Skeletal muscle cell (primary cell): Measurements from ENCODE around the gene MEIOB.
"Not testable (repeated sequence)": the region's sequence is repeated elsewhere in the genome, so short reads cannot be mapped to it uniquely, and the experiment has no call there.

ENCODE experiments used
- DNase-seq: peaks from one replicate; pipeline ENCODE4 v3.0.0-alpha.2; 2010; ENCODE audit warnings: low read depth
- H3K4me3 ChIP-seq: 2 replicates; pipeline ENCODE4 v1.5.1; 2011; ENCODE audit warnings: low read depth, mild to moderate bottlenecking, control low read depth, low read length, moderate library complexity

Gene MEIOB, protein sequence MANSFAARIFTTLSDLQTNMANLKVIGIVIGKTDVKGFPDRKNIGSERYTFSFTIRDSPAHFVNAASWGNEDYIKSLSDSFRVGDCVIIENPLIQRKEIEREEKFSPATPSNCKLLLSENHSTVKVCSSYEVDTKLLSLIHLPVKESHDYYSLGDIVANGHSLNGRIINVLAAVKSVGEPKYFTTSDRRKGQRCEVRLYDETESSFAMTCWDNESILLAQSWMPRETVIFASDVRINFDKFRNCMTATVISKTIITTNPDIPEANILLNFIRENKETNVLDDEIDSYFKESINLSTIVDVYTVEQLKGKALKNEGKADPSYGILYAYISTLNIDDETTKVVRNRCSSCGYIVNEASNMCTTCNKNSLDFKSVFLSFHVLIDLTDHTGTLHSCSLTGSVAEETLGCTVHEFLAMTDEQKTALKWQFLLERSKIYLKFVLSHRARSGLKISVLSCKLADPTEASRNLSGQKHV

DNA sequence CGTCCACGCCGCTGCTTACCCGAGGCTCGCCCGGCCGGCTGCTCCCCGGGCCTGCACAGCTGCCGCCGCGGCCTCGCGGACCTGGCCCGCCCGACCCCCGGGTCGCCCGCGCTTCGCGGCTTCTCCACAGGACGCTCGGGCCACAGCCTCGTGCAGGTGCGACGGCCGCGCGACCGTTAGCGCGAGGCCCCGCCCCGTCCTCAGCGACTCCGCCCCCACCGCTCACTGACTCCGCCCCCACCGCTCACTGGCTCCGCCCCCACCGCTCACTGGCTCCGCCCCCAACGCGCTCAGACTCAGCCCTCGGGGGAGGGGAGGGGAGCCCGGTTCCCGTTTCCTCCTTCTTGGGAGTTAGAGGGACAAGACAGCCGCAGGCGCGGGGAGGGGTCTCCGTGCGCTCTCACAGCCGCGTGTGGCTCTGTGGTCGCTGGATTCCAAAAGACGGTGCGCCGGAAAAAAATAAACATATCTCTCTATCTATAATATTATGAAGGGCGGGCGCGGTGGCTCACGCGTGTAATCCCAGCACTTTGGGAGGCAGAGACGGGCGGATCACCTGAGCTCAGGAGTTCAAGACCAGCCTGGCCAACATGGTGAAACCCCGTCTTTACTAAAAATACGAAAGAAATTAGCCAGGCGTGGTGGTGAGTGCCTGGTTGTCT lies at the start of gene MEIOB:
Gene MEIOB (minus strand): TSS at position 191 of the 662 bp plus-strand sequence. CDS start 3,989 bp downstream, outside the sequence.
- peak within 1 kb of the TSS; percentile 32 for H3K4me3 ChIP-seq
- no peak for DNase-seq

DNA sequence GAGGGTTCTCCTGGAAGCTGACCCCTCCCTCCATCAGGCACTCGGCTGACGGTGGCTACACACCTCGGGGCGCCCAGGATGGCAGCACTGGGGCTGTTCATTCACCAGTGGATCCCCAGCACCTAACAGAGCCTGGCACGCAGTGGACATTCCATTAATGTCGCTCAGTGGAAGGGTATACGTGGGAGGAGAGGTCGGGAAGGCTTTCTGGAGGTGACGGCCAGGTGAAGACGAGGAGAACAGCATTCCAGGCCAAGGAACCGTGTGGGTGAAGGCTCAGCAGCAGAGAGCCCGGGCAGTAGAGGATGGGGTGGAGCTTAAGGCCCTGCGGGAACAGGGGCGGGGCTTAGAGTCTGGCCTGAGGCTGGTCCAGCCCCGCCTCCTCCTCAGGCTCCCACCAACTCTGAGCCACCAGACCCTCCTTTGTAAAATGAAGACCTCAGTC lies 48.8 kb upstream of the MEIOB start:
- no peak for DNase-seq
- no peak overlapping the region for H3K4me3 ChIP-seq

GRCh38 chr16:1920122-1920521 lies 48.2 kb upstream of the MEIOB start:
- not testable (repeated sequence) for H3K4me3 ChIP-seq, DNase-seq

GRCh38 chr16:1919327-1919998 lies 47.5 kb upstream of the MEIOB start:
- no peak overlapping the region for H3K4me3 ChIP-seq
- no peak for DNase-seq

DNA sequence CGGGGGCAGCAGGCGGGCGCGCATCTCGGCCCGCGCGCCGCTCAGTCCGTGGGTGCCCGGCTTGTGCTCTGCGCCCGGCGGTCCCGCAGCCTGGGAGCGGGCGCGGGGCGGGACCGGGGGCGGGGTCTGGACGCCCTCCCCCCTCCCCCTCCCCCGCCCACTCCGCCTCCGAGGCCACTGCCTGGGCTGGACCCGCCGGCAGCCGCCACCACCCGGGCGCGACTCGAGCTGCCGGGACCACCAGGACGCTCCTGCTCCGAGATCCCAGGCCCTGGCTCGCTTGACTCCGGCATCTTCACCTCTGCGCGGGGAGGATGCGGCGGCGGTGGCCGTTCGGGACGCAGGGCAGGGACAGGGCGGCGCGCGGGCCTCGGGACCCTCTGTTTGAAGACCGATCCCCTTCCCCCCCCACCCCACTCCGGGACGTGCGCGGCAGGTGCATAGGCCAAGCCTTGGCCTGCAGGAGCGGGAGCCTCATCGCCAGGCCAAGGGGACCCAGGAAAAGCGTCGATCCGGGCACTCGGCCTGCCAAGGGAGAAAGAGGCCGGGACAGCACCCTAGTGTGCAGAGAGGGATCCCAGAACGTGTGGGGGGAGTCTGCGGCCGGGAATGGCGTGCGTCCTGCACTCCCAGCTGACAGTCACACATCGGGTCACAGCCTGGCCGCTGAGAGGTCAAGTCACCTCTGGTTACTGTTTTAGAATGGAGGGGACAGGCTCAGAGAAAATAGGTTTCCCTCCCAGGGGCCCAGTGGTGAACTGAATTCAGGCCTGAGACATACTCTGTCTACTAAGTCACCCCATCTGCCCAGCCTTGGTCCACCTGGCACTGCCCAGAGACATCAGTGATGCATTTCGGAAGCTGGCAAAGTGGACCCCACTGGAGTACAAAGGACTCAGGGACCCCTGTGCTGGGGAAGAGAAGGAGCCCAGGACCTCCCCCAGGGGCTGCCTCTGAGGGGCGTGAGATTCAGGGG lies 46.7 kb upstream of the MEIOB start, which contains the start of gene HS3ST6:
Gene HS3ST6 (minus strand): TSS at position 65 of the 976 bp plus-strand sequence. CDS start 92 bp downstream, outside the sequence.
- DNase-seq = no peak
- no peak within 1 kb of the TSS for H3K4me3 ChIP-seq

DNA sequence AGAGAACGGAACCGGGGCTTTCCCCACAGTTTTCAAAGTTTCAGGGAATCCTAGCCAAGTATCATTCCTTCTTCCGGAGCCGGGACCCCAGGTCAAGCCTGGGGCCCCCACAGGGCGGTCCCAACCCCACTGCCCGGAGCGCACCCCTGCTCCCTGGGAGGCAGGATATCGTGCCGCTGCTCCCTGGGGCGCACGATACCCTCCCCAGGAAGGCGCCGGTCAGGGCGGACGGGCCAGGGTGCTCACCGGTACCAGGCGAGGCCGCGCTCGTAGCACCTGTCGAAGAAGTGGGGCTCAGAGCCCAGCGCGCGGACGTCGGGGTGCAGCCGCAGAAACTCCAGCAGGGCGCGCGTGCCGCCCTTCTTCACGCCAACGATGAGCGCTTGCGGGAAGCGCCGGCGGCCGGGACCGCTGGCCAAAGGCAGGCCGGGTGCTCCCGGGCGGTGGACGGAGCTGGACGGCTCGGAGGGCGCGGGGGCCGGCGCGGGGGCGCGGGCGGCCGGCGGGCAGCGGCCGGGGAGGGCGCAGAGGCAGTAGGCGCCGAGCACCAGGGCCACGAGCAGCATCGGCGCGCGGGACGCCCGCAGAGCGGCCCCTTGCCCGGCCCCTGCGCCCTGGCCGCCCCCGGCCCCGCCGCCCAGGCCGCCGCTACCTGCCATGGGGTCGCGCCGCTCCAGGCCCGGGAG lies 45.8 kb upstream of the MEIOB start:
- H3K4me3 ChIP-seq = no peak overlapping the region
- DNase-seq = no peak

DNA sequence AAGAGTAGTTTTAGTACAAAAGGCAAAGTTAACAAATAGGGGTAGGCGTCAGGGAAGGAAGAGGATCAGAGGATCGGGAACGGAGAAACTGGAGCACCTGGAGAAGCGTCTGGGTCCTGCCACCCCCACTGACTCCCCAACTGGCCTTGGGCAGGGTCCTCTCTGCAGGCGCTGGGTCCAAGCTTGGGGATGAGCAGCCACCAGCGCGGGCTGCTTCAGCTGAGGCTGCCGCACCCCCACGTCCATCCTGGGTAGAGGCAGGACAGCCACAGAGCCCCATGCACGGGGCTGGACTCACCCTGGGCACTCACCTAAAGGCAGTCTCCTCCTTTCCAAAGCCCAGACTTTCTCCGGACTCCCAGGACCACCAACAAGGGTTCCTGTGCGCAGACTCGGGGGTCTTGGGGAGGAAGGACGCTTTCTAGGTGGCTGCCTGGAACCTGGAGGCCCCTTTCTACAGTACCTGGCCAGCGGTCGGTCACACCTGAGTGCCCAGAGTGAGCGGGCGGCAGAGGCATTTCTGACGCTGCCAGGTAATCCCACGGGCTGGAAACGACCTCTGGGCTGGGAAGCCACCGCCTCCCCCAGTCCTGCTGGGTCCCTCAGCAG lies 45.2 kb upstream of the MEIOB start:
- H3K4me3 ChIP-seq = no peak overlapping the region
- DNase-seq = no peak

DNA sequence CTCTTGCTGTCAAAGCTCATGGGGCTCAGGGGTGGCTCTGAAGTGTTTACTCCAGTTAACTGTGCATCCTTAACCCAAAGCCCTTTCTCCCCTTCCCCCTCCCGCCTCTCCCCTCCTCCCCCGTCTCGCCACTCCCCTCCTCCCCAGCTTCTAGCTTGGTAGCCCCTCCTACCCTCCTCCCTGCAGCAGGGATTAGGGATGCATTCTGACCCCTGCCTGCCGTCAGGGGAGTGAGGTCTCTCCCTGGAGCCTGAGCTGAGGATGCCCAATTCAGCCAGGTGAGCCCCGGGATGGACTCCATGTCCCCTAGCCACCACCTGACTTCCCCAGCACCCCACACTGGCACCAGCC lies 44.7 kb upstream of the MEIOB start:
- no peak overlapping the region for H3K4me3 ChIP-seq

DNA sequence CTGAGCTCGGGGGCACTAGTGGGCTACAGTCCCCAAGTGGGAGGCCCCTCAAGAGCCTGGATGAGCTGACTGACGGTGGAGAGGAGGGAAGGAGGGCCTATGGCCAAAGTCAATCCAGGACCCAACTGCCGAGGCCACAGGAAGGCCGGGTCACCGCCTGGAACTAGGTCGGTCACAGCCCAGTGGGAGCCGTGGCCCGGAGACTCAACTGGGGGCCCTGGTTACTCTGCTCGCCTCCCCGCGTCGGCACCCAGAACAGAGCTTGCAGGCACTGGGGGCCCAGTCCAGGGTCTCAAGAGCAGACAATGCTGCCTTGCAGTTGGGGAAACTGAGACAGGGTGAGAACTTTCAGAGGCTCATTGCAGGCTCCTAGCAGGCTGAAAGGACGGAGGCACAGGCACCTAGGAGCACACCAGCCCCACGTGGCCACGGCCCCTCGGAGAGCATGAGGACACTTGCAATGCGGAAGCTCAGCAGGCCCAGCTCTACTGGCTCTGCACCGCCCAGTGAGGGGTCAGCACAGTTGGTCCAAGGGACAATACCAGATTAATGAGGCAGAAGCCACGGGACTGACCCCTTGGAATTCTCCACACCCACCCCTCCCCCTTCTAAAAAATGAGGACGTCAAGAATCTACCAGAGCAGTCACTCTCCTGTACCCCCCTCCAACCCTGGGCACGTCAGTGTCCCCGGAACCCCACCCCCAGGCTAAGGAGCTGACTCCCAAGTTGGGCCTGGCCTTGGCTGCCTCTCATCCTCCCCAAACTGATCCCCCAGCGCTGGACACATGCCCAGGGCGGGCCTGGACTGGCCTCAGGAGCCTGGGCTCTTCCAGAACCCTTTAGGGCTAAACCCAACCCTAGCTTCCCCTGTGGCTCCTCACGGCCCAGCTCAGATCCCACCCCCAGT lies 44.0 kb upstream of the MEIOB start:
- DNase-seq = no peak
- no peak overlapping the region for H3K4me3 ChIP-seq

More for the DNA sequence above, 44.7 kb upstream of the MEIOB start:
- no peak for DNase-seq

GRCh38 chr16:1914988-1915387 lies 43.0 kb upstream of the MEIOB start:
- no peak overlapping the region for H3K4me3 ChIP-seq
- DNase-seq = no peak

DNA sequence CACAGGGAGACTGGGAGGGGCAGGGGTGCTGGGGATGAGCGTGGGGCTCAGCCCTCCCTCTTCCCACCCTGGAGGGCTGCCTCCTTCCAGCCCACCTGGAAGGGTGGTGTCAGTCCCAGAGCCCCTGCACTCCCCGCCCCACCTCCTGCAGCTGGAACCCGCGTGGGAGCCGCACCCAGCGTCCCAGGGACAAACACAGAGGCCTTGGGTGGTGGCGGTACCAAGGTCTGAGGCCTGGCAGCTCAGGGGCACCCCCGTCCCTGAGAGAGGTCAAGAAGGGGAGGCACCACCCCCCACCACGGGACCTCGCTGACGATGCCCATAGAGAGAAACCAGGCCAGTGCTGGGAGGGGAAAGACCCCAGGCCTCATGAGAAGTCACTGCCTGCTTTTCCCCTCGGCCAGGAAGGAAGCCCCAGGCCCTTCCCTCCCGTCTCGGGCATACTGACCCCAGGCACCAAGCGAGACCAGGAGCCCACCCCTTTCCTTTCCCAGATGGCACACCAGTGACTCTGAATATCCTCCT lies 42.2 kb upstream of the MEIOB start:
- no peak for DNase-seq
- H3K4me3 ChIP-seq = no peak overlapping the region

DNA sequence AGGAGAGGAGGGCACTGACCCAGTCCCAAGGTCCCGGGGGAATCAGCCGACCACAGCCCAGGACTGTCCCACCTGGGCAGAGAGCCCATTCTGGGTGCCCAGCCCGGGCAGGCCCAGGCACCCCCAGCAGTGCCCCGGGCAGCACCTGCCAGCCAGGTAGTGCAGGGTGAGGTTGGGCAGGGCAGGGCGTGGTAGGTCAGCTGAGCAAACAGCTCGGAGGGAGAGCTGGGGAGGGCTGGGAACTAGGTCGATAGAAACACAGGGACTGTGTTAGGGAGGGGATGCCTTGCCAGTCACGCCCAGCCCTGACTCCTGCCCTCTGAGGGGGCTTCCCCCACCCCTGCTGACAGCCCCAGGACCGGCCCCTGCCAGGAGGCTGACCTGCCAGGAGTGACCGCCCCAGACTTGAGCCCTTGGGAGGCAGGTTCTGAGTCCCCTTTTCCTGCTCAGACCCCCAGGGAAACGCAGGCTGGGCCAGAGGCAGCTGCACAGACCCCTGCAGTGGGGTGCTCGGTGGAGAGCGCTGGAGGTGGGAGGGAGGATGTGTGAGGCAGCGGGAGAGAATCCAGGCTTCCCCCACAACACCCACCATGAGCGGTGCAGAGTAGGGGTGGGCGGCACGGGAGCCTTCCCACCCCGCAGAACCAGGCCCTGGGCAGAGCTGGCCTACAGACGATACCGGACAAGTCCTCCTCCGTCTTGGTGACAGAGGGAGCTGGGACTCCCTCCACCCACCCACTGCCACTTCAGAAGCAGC lies 41.5 kb upstream of the MEIOB start:
- no peak overlapping the region for H3K4me3 ChIP-seq
- no peak for DNase-seq

DNA sequence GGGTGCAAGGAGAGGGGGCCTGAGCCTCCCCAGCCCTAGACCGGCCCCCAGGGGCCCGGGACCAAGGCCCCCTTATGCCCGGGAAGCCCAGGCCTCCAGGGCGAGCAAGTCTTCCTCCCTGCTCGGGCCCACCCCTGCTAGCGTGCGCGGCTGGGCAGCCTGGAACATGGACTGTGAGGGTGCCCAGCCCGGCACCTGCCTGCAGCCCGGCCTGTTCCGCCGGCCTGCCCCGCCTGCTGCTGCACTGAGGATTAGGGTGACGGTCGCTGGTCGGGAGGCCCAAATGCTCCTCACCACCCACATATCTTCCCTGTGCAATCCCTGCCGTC lies 40.2 kb upstream of the MEIOB start:
- DNase-seq = no peak
- no peak overlapping the region for H3K4me3 ChIP-seq

DNA sequence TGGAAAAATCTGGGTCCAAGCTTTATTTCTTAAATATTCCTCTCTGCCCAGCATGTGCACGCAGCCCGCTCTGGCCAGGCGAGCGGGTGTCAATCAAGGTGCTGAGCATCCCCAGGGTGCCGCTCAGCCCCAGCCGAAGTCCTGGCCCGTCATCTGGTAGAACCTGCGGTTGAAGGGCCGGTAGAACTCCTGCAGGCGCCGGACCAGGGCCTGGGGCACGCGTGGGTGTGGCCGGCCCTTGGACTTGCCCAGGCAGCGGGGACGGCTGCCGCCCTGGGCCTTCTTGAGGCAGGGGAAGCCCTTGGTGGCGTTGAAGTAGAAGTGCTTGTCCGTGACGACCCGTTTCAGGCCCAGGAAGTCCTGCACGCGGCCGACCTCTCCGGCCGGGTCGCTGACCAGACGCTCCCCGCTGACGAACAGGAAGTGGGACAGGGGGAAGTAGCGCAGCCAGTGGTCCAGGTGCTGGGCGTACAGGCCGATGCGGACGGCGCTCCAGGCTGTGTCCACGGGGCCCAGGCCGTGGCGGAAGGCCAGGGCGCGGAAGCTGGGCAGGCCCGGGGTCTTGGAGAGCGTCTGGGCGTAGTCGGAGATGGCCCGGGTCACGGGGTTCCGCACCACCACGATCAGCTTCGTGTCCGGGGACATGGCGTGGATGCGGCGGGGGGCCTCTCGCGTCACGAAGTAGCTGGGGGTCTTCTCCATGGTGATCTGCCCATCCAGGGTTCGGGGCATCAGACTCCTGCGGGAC lies 39.7 kb upstream of the MEIOB start:
- no peak overlapping the region for H3K4me3 ChIP-seq
- DNase-seq = no peak

DNA sequence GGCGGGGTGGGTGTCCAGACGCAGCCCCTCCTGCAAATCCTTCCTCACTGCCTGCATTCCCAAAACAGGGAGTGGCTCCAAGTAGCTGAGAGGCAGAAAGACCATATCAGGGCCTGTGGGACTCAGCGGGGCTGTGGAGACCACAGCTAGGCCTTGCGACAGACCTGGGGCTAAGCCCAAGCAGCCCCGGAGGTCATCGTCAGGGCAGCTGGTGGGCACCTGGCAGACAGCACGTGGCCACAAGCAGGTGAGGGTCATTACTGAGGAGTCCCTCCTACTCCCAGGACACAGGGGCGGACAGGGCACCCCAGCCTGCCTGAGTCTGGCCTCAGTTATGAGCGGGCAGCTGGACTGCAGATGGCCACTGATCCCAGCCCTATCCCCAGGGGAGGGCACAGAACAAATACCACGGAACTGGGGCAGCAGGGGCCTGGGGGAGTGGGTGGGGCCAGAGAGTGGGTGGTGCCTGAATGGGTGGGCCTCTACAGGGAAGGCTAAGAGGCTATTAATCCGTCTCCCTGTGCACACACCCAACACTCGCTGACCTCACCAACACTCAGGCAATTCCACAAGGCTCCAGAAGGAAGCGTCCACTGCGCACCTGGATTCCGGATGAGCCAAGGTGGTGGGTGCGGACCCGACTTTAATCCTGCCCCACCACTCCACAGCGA lies 37.7 kb upstream of the MEIOB start:
- DNase-seq = no peak
- H3K4me3 ChIP-seq = no peak overlapping the region
